ENCODE results near the gene GNG13. TPM values are rescaled to one million over a fixed set of nuclear protein-coding genes. Genes with fewer than 3 reads are reported as not detected.
"Not testable (repeated sequence)": the region's sequence is repeated elsewhere in the genome, so short reads cannot be mapped to it uniquely, and the experiment has no call there.

Gene GNG13
- total and polyA plus RNA-seq, 9 of the 15 experiments (the other 6 are each of a cell fraction or from before 2014, with no cell fraction given), result not detected

DNA sequence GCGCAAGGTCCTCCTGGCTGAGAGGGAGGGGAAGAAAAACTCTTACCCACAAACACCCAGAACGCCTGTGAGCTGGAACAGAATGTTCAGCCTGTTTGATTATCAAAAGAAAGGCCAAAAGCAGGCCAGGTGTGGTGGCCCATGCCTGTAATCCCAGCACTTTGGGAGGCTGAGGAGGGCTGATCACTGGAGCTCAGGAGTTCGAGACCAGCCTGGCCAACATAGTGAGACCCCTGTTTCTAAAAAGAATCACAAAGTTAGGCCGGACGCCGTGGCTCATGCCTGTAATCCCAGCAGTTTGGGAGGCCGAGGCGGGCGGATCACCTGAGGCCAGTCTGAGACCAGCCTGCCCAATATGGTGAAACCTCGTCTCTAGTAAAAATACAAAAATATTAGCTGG is 24.2 kb downstream of the GNG13 start:
- WGBS (ENCODE audit: insufficient coverage, low coverage, missing lambda C conversion rate), result 59% methylated on average over 10 of the region's 10 CpGs
- intact Hi-C loops (cut with micrococcal nuclease); FAIRE-seq: not testable (repeated sequence)

DNA sequence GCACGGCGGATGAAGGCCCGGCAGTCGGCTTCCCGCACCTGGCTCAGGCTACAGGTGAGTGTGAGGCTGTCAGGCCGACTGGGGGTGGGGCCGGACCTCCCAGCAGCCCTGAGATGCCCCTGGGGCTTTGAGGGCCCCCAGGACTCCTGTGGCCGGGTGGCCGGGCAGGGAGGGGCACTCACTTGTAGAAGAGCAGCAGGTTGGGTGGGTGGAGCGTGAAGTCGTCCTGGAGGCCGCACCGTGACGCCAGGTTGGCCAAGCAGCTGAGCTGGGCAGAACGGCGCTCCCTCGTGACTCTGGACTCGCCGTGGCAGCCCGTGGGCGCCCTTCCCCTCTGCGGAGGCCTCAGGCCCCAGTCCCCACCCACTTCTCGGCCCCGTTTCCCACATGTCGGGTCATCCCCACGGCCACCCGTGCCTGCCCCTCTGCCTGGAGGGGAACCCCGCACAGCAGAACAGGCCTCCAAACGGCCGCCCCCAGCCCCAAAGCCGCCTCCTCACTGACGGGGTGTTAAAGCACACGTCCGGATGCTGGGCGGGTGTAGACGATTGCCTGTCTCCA is 25.2 kb downstream of the GNG13 start:
- H3K9me3 ChIP-seq (replicated peaks; ENCODE audit: control insufficient read depth, insufficient read depth, low read depth, low read length), result no peaks in the 10 kb centered on the region
- ATAC-seq (no peak), FAIRE-seq (no peak), DNase-seq (ENCODE audit: extremely low read depth in 1 of 4, low spot score in 3 of 4) (no peak)
- 45% methylated on average over 28 of the region's 36 CpGs for WGBS (ENCODE audit: insufficient coverage, low coverage, missing lambda C conversion rate)
- H3K27me3 ChIP-seq (ENCODE audit: control insufficient read depth in 2 of 2, insufficient read depth in 2 of 2, low read length in 2 of 2), result peaks cover 0 to 3% of the 10 kb centered on the region in 2 experiments; a peak in 2 of 5 replicates
- POLR2A ChIA-PET, result no interaction called here
- peaks cover 0 to 62% of the 10 kb centered on the region in 2 experiments; a peak in 3 of 5 replicates for H3K4me1 ChIP-seq (replicated peaks in 1 of 2; ENCODE audit: control insufficient read depth in 2 of 2, insufficient read depth in 2 of 2, low read length in 2 of 2)
- BruUV-seq (replicated peaks), result no TSS peak
- no peak overlapping the region for H3K4me3 ChIP-seq
- TF ChIP-seq IFI16 (CRISPR knock-in tag; IDR thresholded peaks at IDR 0.05), result no peak
- TF ChIP-seq PCBP1 (IDR thresholded peaks at IDR 0.05; ENCODE audit: low read depth, low read length, poor library complexity, severe bottlenecking), result peak; percentile 5
- in situ Hi-C loops (cut with MboI) (no loop called here), intact Hi-C loops (cut with micrococcal nuclease) (no loop called here)
- no peak overlapping the region for H2AFZ ChIP-seq (ENCODE audit: low read depth, low read length)
- H3K36me3 ChIP-seq (ENCODE audit: control insufficient read depth, insufficient read depth, low read length), result no peaks in the 10 kb centered on the region
- H3K79me2 ChIP-seq (ENCODE audit: control insufficient read depth, insufficient read depth, low read length), result no peaks in the 10 kb centered on the region
- H3K9ac ChIP-seq (ENCODE audit: insufficient read depth in 1 of 2, low read depth in 2 of 2, low read length in 2 of 2), result no peak overlapping the region
- H3K9me1 ChIP-seq (ENCODE audit: control insufficient read depth, insufficient read depth, low read length), result peaks cover 2% of the 10 kb centered on the region
- no peak overlapping the region for H3K4me2 ChIP-seq (ENCODE audit: insufficient read depth, low read length)
- CTCF ChIA-PET (ENCODE audit: low intra/inter-chr PET ratio), result no interaction called here
- H3K27ac ChIP-seq (ENCODE audit: extremely low read depth, low read depth, low read length), result no peak overlapping the region
- 0 out of 2 replicates have a peak, but pooled peaks cover 2% of the 10 kb centered on the region for H4K20me1 ChIP-seq (replicated peaks; ENCODE audit: control insufficient read depth, insufficient read depth, low read length)

More for the DNA sequence above, 24.2 kb downstream of the GNG13 start:
- peaks cover 0 to 11% of the 10 kb centered on the region in 2 experiments; a peak in 2 of 5 replicates for H3K27me3 ChIP-seq (ENCODE audit: control insufficient read depth in 2 of 2, insufficient read depth in 2 of 2, low read length in 2 of 2)
- H3K27ac ChIP-seq (ENCODE audit: extremely low read depth, low read depth, low read length); H3K4me2 ChIP-seq (ENCODE audit: insufficient read depth, low read length); CTCF ChIA-PET (ENCODE audit: low intra/inter-chr PET ratio); H3K79me2 ChIP-seq (ENCODE audit: control insufficient read depth, insufficient read depth, low read length); H4K20me1 ChIP-seq (replicated peaks; ENCODE audit: control insufficient read depth, insufficient read depth, low read length); H3K9me1 ChIP-seq (ENCODE audit: control insufficient read depth, insufficient read depth, low read length); H3K9me3 ChIP-seq (replicated peaks; ENCODE audit: control insufficient read depth, insufficient read depth, low read depth, low read length); in situ Hi-C loops (cut with MboI); H3K36me3 ChIP-seq (ENCODE audit: control insufficient read depth, insufficient read depth, low read length); H2AFZ ChIP-seq (ENCODE audit: low read depth, low read length); ATAC-seq; BruUV-seq (replicated peaks); DNase-seq (ENCODE audit: extremely low read depth in 1 of 4, low spot score in 3 of 4); H3K4me3 ChIP-seq: not testable (repeated sequence)
- POLR2A ChIA-PET, result interaction anchor here (0.7 to 1.1 kb wide), 2 partner anchors 9 to 247 kb away, joined by 3 read pairs; no protein-coding TSS in a partner anchor
- peaks cover 0 to 63% of the 10 kb centered on the region in 2 experiments; a peak in 3 of 5 replicates for H3K4me1 ChIP-seq (replicated peaks in 1 of 2; ENCODE audit: control insufficient read depth in 2 of 2, insufficient read depth in 2 of 2, low read length in 2 of 2)
- peak overlapping the region in 1 of 2 experiments; percentile 45; a peak in 1 of 4 replicates for H3K9ac ChIP-seq (ENCODE audit: insufficient read depth in 1 of 2, low read depth in 2 of 2, low read length in 2 of 2)
- peak; percentile 75 for TF ChIP-seq ZNF121 (CRISPR knock-in tag; conservative IDR thresholded peaks at IDR 0.05)

Data from K562 (cell line).